ENCODE results near the gene SUPT5H.

- TF ChIP-seq, protein P1, sequence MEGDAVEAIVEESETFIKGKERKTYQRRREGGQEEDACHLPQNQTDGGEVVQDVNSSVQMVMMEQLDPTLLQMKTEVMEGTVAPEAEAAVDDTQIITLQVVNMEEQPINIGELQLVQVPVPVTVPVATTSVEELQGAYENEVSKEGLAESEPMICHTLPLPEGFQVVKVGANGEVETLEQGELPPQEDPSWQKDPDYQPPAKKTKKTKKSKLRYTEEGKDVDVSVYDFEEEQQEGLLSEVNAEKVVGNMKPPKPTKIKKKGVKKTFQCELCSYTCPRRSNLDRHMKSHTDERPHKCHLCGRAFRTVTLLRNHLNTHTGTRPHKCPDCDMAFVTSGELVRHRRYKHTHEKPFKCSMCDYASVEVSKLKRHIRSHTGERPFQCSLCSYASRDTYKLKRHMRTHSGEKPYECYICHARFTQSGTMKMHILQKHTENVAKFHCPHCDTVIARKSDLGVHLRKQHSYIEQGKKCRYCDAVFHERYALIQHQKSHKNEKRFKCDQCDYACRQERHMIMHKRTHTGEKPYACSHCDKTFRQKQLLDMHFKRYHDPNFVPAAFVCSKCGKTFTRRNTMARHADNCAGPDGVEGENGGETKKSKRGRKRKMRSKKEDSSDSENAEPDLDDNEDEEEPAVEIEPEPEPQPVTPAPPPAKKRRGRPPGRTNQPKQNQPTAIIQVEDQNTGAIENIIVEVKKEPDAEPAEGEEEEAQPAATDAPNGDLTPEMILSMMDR (conservative IDR thresholded peaks at IDR 0.05; ENCODE audit: low read depth, low read length) = no peak
- no peak for TF ChIP-seq EZH2 (IDR thresholded peaks at IDR 0.05; ENCODE audit: low read length, unreplicated experiment)
- TF ChIP-seq EZH2phosphoT487 (IDR thresholded peaks at IDR 0.05; ENCODE audit: borderline replicate concordance, low read length) = no peak
These were observed 9.0 kb upstream of the SUPT5H start for GRCh38 chr19:39436350-39436716.
